NCI-H82 treated with DMSO at 0.1 percent for 48 hours (cell line): ENCODE results near the gene TRMT112.

Experiments
- DNase-seq: peaks from one replicate; lab custom pipeline; 2025; ENCODE audit not compliant: unreplicated experiment; lab: John Stamatoyannopoulos, UW

TRMT112 gene

GRCh38 chr11:64294774-64295173 lies 22.6 kb downstream of the TRMT112 start:
- DNase-seq: no peak

DNA sequence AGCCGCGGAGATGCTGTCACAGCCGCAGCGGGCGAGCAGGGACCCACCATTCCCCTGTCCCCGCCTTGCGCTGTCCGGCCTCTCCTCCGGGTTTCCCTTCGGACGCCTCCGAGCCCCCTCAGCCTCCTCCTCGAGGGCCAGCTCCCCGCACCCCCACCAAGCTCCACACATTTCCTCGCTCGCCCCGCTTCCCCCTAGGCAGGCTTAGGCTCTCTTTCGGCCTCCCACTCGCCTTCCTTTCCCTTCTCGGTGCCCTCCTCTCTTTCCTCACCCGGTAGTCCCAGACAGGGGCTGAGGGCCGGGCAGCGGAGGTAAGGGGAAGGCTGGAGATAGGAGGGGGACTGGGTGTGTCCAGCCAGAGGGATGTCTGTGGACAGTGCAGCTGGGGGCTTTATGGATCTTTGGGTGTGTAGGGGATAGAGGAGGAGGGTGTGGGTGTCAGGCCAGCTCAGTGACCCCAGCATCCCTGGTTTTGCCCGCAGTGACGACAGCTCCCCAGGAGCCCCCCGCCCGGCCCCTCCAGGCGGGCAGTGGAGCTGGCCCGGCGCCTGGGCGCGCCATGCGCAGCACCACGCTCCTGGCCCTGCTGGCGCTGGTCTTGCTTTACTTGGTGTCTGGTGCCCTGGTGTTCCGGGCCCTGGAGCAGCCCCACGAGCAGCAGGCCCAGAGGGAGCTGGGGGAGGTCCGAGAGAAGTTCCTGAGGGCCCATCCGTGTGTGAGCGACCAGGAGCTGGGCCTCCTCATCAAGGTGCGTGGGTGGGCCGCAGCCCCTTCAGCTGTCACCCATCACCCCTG lies 24.7 kb downstream of the TRMT112 start:
- no peak for DNase-seq

GRCh38 chr11:64291752-64292459 lies 25.5 kb downstream of the TRMT112 start:
- no peak for DNase-seq

DNA sequence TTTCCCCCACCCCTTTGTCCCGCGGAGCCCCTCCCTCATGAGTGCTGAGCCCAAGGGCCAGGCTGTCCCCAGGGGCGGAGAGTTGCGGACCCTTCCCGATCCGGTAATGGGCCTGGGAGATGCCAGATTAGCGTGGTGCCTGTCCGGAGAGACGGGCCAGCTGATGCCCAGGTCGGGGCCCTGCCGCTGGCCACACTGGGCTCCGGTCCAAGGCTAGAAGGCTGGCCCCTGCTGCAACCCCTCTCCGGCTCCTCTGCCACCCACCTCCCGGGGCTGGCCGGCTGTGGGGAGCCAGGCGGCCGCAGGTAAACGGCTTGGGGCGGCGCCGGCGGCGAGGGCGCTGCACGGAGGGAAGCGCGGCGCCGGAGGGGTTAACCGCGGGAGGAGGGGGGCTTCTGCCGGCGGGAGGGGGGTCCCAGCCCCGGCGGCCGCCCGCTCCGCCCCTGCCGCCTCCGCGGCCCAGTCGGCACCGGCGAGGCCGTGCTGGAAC lies 26.1 kb downstream of the TRMT112 start, which contains the start of gene KCNK4:
KCNK4 (plus strand) TSS at position 41 of the 490 bp plus-strand sequence. CDS start 1,717 bp downstream, outside the sequence.
- no peak for DNase-seq

DNA sequence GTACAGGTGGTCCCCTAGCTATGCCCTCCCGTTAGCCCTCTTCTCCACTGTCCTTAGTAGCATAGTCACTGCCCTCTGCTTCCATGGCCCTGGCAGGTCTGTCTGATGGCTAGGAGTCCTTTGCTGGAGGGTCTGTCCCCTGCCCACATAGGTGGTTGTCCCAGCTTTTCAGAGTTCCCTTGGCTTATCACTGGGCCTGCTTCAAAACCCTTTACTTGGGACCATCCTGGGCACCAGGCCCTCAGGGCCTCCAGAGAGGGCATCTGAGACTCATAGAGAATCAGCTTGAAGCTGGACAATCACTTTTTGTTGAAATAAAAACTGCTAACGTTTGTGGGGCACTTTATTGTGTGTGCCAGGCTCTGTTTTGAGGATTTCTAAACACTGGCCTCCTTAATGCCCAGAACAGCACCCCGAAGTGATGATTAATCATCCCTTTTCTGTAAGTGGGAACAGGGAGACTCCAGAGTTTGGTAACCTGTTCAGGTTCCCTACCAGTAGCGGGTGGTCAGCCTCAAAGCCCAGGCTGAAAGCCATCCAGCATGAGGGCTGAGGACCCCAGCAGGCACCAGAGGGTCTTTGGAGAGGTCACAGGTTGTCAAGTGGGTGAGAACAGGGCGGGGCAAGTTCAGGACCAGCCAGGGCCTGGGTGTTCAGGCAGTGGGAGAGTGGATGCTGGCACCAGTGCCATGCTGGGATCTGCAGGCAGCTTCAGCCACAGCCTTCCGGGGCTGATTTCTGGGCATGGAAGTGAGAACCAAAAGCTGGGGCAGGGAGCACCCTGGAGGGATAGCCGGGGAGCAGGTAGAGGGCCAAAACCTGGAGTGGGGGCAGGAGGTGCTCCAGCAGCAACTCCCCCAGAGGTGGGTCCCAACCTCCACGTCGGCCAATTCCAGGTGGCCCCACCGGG lies 26.8 kb downstream of the TRMT112 start:
- no peak for DNase-seq

GRCh38 chr11:64289002-64289564 lies 28.3 kb downstream of the TRMT112 start:
- no peak for DNase-seq

GRCh38 chr11:64288353-64288750 lies 29.0 kb downstream of the TRMT112 start:
- DNase-seq: no peak

DNA sequence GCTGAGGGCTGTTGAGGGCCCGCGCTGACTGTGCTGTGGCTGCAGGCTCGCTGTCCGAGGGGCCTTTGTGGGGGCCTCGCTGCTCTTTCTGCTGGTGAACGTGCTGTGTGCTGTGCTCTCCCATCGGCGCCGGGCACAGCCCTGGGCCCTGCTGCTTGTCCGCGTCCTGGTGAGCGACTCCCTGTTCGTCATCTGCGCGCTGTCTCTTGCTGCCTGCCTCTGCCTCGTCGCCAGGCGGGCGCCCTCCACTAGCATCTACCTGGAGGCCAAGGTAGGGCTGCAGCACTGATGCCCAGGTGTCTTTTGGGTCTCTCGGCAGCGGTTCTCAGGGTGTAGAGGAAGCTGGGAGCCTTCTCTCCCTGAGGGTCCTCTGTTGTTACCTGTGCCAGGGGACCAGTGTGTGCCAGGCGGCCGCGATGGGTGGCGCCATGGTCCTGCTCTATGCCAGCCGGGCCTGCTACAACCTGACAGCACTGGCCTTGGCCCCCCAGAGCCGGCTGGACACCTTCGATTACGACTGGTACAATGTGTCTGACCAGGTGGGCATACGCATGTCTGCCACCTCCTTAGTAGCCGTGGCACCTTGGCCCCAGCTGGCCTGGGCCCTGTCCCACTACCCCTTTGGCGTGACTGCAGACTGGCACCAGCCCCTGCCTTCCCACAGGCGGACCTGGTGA lies 29.5 kb downstream of the TRMT112 start:
- no peak for DNase-seq

DNA sequence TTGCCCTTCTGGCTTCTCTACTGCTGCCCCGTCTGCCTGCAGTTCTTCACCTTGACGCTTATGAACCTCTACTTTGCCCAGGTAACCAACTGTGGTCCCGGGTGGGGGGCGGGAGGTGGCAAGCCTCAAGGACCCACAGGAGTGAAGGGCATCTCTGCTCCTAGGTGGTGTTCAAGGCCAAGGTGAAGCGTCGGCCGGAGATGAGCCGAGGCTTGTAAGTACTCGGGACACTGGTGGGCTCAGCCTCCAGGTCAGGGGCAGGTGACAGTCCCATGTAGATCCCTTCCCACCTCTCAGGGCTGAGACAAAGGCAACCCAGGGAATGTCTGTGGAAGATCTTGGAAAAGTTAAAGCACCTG lies 30.6 kb downstream of the TRMT112 start:
- DNase-seq: no peak

DNA sequence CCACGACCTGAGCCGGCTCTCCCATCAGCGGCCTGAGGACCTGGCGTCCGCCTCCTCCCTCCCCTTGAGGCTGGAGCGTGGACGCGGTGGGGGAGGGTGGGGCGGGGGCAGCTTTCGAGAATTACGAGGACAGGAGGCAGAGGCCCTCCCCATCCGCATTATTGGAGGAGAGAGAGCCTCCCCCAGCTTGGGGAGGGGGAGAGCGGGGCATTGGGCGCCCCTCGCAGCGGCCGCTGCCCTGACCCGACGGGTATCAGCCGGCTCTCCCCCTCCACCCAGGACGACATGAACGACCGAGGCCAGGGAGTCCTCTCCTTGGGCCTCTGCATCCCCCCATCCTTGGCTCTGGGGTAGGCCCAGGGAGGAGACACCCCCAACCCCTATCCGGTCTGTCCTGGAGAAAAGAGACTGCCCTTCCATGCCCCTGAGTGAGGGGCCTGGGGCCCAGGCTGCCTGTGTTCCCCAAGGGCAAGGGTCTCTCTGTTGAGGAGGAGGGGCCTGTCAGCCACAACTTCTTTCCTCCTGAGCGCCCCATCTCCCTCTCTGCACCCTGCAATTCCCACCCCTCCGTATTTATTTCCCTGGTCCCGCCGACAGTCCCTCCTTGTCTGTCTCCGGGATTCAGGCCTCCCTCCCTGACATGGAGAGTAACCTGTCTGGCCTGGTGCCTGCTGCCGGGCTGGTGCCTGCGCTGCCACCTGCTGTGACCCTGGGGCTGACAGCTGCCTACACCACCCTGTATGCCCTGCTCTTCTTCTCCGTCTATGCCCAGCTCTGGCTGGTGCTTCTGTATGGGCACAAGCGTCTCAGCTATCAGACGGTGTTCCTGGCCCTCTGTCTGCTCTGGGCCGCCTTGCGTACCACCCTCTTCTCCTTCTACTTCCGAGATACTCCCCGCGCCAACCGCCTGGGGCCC lies 31.2 kb downstream of the TRMT112 start:
- no peak for DNase-seq

- peak; percentile 26 for DNase-seq
These were observed 32.1 kb downstream of the TRMT112 start, which contains the start of gene GPR137 for GRCh38 chr11:64284962-64285884. Gene GPR137 (plus strand): TSS chr11:64285848. CDS start chr11:64286525, 677 bp downstream.

- DNase-seq: peak; percentile 65
These were observed 33.1 kb downstream of the TRMT112 start, which contains the start of gene BAD for GRCh38 chr11:64284048-64284961. Gene BAD (minus strand): TSS chr11:64284665. CDS start chr11:64284368, 297 bp downstream.

DNA sequence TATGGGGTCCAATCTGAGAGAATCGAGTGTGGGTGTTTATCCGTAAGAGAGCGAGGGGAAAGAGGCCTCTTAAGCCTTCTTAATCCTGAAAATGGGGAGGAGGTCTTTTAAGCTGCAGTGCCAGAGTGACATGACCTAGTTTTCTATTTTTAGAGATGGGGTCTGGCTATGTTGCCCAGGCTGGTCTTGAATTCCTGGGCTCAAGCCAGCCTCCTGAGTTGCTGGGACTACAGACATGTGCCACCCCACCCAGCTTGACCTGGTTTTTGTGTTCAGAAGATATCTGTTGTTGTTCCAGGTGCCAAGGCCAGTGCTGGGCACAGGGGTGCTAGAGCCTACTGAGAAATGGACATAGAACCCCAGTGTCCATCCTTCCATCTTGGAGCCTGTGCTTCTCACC lies 34.3 kb downstream of the TRMT112 start:
- peak; percentile 6 for DNase-seq

GRCh38 chr11:64281957-64282770 lies 35.2 kb downstream of the TRMT112 start:
- DNase-seq: no peak

DNA sequence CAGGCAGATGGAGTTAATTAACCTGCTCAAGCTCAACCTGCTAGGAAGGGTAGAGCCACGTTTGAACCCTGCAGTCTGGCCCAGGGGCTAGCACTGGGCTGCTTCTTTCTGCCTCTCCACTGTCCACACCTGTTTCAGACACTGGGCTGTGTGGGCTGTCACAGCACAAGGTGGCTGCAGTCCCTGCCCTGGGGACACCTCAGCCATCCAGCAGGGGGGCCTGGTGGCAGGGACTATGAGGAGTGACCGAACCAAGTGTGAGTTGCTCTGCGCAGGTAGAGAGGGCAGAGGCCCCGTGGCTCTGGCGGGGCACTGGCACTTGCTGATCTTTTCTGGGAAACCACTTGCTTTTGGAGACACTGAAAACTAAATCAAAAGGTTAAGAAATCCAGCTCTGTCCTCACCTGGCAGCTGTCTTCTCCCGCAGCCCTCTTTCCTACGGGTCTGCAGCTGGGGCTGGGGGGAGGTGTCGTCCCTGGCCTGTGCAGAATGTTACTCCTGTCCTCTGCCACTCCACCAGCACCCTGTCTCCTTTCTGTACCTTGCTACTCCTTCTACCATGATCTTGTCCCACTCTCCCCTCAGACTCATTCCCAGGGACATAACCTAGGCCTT lies 38.7 kb downstream of the TRMT112 start:
- DNase-seq: no peak
